ENCODE data around the gene JAG2.

Gene JAG2

GRCh38 chr14:105163040-105163742, 5.4 kb downstream of the JAG2 start:
- TF ChIP-seq EZH2 (IDR thresholded peaks at IDR 0.05; ENCODE audit: borderline replicate concordance, low read length) (no peak), CTCF (IDR thresholded peaks at IDR 0.05; ENCODE audit: low read length) (no peak)
- H3K27ac ChIP-seq (ENCODE audit: low read depth, low read length, poor library complexity, severe bottlenecking) = no peak overlapping the region

GRCh38 chr14:105162669-105162979, 6.0 kb downstream of the JAG2 start:
- H3K36me3 ChIP-seq (ENCODE audit: insufficient read depth, low read length) = no peaks in the 10 kb centered on the region
- no peak overlapping the region for H2AFZ ChIP-seq (ENCODE audit: low read length)
- no peak for TF ChIP-seq EZH2 (IDR thresholded peaks at IDR 0.05; ENCODE audit: borderline replicate concordance, low read length)
- no peak for TF ChIP-seq CTCF (IDR thresholded peaks at IDR 0.05; ENCODE audit: low read length)

More at GRCh38 chr14:105163040-105163742, 5.4 kb downstream of the JAG2 start:
- H3K27me3 ChIP-seq (ENCODE audit: insufficient read depth, low read length) = 0 out of 2 replicates have a peak, but pooled peaks cover 5% of the 10 kb centered on the region
- H3K9me3 ChIP-seq (ENCODE audit: low read length) = no peaks in the 10 kb centered on the region
- no peaks in the 10 kb centered on the region for H3K36me3 ChIP-seq (ENCODE audit: insufficient read depth, low read length)
- peaks cover 5% of the 10 kb centered on the region for H3K4me1 ChIP-seq (ENCODE audit: insufficient read depth, low read length, severe bottlenecking)
- H3K4me2 ChIP-seq (ENCODE audit: low read length) = no peak overlapping the region
- no peak overlapping the region for H2AFZ ChIP-seq (ENCODE audit: low read length)
- no peaks in the 10 kb centered on the region for H3F3A ChIP-seq (ENCODE audit: insufficient read depth, low read length)
- H3K4me3 ChIP-seq (ENCODE audit: low read depth, low read length, poor library complexity, severe bottlenecking) = no peak overlapping the region
- H3K9ac ChIP-seq (ENCODE audit: low read length) = no peak overlapping the region
- H3K79me2 ChIP-seq (ENCODE audit: insufficient read depth, low read length) = no peaks in the 10 kb centered on the region
- no peaks in the 10 kb centered on the region for H3K9me2 ChIP-seq (ENCODE audit: low read depth, low read length)
- no peaks in the 10 kb centered on the region for H4K20me1 ChIP-seq (ENCODE audit: insufficient read depth, low read length)

GRCh38 chr14:105161964-105162668, 6.5 kb downstream of the JAG2 start:
- Histone ChIP-seq H3K4me2 (ENCODE audit: low read length) (no peak overlapping the region), H3K79me2 (ENCODE audit: insufficient read depth, low read length) (no peaks in the 10 kb centered on the region)

More at GRCh38 chr14:105162669-105162979, 6.0 kb downstream of the JAG2 start:
- no peaks in the 10 kb centered on the region for H3K79me2 ChIP-seq (ENCODE audit: insufficient read depth, low read length)
- H3K9ac ChIP-seq (ENCODE audit: low read length) = no peak overlapping the region
- H4K20me1 ChIP-seq (ENCODE audit: insufficient read depth, low read length) = no peaks in the 10 kb centered on the region
- no peaks in the 10 kb centered on the region for H3K9me2 ChIP-seq (ENCODE audit: low read depth, low read length)
- no peaks in the 10 kb centered on the region for H3F3A ChIP-seq (ENCODE audit: insufficient read depth, low read length)
- no peaks in the 10 kb centered on the region for H3K9me3 ChIP-seq (ENCODE audit: low read length)
- peaks cover 2% of the 10 kb centered on the region for H3K4me1 ChIP-seq (ENCODE audit: insufficient read depth, low read length, severe bottlenecking)
- H3K4me2 ChIP-seq (ENCODE audit: low read length) = no peak overlapping the region
- H3K27ac ChIP-seq (ENCODE audit: low read depth, low read length, poor library complexity, severe bottlenecking) = no peak overlapping the region
- H3K27me3 ChIP-seq (ENCODE audit: insufficient read depth, low read length) = 0 out of 2 replicates have a peak, but pooled peaks cover 5% of the 10 kb centered on the region
- no peak overlapping the region for H3K4me3 ChIP-seq (ENCODE audit: low read depth, low read length, poor library complexity, severe bottlenecking)

More at GRCh38 chr14:105161964-105162668, 6.5 kb downstream of the JAG2 start:
- no peaks in the 10 kb centered on the region for H3K9me2 ChIP-seq (ENCODE audit: low read depth, low read length)
- H3K9me3 ChIP-seq (ENCODE audit: low read length) = no peaks in the 10 kb centered on the region
- no peak for TF ChIP-seq EZH2 (IDR thresholded peaks at IDR 0.05; ENCODE audit: borderline replicate concordance, low read length)
- TF ChIP-seq CTCF (IDR thresholded peaks at IDR 0.05; ENCODE audit: low read length) = no peak
- H3K4me3 ChIP-seq (ENCODE audit: low read depth, low read length, poor library complexity, severe bottlenecking) = no peak overlapping the region
- no peak overlapping the region for H3K9ac ChIP-seq (ENCODE audit: low read length)
- no peaks in the 10 kb centered on the region for H4K20me1 ChIP-seq (ENCODE audit: insufficient read depth, low read length)
- H3K27ac ChIP-seq (ENCODE audit: low read depth, low read length, poor library complexity, severe bottlenecking) = no peak overlapping the region
- no peak overlapping the region for H2AFZ ChIP-seq (ENCODE audit: low read length)
- no peaks in the 10 kb centered on the region for H3F3A ChIP-seq (ENCODE audit: insufficient read depth, low read length)
- H3K4me1 ChIP-seq (ENCODE audit: insufficient read depth, low read length, severe bottlenecking) = no peaks in the 10 kb centered on the region
- H3K27me3 ChIP-seq (ENCODE audit: insufficient read depth, low read length) = 0 out of 2 replicates have a peak, but pooled peaks cover 5% of the 10 kb centered on the region
- H3K36me3 ChIP-seq (ENCODE audit: insufficient read depth, low read length) = no peaks in the 10 kb centered on the region
